SKM-1 (cell line): ENCODE measurements around the gene HTR6.

Source experiments
- DNase-seq: peaks from one replicate; lab custom pipeline; 2025; ENCODE audit not compliant: unreplicated experiment; lab: John Stamatoyannopoulos, UW

The HTR6 gene

DNA sequence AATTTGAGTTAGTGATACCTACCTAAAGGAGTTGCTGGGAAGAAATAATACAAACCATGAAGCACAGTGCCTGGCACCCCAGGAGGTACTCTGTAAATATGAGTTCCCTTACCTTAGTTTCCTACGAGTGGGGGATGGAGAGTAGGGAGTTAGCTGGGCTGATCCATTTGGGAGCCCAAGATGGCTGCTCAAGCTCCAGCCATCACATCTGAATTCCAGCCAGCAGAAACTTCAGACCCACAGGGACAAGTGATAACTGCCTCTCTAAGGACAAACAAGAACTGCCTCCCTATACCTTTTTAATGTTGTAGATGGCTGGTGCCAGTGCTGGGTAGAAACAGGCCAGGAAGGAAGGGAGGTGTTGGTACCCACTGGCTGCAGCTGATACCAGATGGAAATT lies 22.7 kb downstream of the HTR6 start:
- no peak for DNase-seq

DNA sequence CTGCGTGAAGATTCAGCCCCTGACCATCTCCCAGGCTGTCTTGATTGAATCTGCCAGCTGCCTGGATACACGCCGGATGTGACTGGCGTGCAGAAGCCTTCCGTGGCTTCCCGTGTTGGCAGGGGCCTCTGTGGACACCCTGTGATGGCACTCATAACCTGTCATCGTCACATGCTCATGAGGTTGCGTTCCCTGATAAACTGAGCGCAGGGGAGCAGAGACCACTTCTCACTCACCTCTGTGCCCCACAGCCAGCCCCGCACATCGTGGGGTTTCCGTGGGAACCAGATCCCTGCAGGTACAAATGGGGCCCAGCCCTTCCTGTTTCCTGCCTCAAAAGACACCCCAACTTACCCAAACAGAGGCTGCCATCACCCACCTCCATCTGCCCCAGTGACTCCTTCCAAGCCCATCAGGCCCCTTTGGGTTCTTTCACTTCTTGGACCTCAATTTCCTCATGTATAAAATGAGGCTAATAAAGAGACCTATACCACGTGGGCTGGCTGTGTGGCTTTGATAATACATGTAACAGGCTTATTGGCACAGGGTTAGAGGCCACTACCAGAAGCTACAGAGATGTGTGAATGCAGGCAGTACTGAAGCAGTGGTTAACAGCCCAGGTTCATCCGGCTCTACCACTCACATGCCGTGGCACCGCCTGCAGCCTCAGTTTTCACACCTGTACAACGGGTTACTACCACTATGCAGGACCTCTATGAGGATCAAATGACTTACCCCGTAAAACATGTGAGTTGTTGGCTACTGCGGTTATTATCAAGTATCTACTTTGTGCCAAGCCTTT lies 23.6 kb downstream of the HTR6 start:
- no peak for DNase-seq

DNA sequence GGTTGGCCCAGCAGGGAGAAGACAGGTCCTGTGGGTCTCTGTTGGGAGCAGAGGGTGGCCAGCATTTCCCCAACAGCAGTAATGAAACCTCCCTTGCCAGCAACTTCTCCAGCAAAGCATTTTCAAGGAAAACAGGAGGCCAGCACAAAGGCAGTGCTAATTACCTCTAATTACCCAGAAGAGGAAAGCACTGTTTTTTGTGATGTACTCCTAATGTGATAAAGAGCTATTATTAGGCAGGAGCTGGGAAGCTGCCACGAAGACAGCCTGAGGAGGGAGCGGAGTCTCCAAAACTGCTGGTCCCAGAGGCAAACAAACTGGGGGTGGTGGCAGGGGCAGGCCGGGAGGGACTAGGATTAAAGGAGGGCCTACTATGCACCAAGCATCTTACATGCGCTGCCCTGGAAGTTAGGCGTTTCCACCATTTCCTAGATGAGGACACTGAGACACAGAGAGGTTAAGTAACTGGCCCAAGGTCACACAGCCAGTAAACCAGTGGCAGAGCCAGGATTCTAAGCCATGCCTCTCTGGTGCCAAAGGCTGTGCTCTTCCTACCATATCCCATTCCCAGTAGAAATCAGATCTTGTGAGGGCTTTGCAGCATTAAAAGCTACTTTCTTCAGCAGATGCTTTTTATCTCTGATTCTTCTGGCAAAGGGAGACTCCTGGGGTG lies 24.5 kb downstream of the HTR6 start:
- no peak for DNase-seq

DNA sequence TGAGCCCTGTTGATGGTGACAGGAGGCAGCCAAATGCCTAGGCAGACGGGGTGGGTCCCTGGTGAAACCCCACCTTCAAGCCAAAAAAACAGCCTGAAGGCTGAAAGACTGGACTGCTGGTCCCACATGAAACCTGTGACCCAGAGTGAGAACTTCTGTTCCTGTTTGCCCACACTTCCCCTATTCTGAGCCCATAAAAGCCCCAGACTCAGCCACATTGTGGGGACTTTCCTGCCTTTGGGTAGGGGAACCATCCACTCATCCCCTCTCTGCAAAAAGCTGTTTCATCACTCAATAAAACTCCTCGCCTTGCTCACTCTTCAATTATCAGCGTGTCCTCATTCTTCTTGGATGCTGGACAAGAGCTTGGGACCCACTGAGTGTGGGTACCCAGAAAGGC lies 25.2 kb downstream of the HTR6 start:
- DNase-seq, result no peak

DNA sequence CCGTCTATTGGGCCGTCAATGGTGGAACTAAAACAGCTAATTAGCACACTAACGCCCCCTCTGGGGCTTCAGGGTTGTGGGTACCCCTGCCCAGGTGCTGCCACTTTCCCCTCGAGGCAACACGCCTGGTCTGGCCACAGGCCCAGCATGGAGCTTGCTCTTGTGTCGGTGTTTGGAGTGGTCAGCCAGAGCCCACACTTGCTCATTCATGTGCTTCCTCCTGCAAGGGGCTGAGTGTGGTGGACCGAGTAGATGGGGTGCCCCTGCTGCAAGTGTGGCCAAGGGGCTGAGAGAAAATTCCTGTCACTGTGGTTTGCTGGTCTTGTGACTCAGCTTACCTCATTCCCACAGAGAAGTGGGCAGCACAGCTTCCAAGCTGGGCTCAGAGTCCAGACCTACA lies 25.7 kb downstream of the HTR6 start:
- DNase-seq, result no peak

DNA sequence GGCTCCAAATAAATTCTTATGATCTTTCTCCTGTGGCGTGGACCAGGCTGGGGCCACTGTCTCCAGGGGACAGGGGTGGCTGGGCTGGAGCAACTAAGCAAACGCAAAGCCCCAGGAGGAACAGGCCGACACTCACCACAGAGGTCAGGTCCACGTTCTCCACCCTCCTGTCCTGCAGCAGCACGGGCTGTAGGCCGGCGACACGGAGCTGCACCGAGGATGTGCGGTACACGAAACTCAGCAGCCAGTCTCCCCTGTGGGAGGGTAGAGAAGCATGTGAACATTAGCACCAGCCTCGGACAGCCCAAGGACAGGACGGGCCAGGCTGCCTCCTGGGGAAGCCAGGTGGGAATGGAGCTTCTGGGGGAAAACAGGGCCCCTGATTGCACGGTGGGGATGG lies 29.6 kb downstream of the HTR6 start:
- no peak for DNase-seq

DNA sequence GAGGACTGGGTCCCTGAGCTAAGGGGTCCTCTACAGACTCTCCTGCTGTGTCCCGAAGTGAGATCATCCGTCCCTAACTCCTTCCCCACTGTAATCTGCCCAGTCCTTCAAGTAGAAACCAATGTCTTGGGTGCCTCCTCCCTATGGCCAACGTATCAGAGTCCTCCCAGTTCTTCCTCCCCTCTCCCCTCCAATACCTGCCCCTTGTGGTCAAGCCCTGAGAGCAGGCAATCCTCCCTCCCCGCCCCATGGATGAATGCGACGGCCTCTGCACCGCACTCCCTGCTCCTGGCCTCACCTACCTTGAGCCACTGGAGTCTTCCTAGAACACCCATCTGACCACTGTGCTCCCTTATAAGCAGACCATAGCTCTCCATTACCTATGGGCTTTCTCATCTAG lies 31.1 kb downstream of the HTR6 start:
- no peak for DNase-seq

DNA sequence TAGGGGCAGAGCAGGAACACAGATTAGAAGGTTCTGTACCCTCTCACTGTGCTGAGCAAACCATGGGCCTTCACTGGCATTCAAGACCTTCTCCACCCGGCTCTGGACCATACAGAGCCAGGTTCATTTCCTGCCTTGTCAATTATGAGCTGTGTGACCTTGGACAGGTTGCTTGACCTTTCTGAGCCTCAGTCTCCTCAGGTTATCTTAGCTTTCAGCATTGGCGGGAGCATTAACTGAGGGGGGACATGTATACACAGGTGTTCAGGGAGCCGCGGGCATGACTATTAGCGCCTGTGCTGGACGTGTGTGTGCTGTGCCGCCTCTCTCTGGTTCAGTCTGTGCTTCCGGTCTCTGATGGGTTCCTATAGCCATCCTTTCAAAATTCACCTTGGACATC lies 32.1 kb downstream of the HTR6 start:
- DNase-seq, result no peak

DNA sequence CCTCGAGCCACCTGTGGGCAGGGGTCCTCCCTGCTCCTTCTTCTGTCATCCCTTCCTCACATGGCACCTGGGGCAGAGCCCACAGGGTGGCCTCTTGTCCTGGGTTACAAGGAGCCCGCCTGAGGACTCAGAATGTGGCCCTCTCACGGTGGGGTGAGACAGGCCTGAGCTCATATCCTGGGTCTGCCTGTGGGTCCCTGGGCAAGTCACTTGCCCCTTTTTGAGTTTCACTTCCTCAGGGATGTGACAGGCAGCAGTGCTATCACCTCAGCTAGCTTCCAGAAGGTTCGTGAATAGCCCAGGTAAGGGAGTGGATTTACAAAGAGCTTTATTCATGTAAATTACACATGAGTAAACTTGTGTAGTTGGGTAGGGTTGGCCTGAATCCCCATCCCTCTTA lies 33.5 kb downstream of the HTR6 start:
- no peak for DNase-seq

DNA sequence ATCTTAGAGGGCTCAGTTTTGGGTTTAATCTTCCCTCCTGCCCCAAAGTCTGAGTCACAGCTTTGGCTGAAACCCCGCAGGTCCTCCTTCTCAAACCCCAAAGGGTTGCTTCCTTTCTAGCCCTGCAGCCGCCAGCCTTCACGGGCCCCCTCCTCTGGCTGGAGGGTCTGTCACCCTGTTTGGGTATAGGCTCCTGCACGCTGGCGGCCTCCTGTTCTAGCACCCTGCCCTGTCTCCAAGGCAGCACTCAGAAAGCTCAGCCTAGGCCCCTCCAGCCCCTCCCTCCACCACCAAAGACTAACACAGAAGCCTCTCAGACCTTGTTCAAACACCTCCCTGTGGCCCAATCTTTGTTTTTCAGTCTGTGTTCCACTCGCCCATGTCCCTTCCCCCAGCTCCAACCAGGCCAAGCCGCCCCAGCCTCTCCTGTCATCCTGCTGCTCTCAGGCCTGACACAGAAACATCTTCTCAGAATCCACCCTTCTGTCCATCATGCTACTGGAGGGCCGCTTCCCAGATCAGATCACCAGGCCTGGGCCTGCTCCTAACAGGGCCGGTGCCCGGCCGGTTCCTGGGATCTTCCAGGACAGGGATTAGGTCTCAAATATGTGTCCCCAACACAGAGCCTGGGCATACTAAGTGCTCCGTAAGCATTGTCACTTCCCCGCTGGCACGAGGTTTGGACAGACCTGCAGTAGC lies 35.6 kb downstream of the HTR6 start:
- DNase-seq, result no peak

DNA sequence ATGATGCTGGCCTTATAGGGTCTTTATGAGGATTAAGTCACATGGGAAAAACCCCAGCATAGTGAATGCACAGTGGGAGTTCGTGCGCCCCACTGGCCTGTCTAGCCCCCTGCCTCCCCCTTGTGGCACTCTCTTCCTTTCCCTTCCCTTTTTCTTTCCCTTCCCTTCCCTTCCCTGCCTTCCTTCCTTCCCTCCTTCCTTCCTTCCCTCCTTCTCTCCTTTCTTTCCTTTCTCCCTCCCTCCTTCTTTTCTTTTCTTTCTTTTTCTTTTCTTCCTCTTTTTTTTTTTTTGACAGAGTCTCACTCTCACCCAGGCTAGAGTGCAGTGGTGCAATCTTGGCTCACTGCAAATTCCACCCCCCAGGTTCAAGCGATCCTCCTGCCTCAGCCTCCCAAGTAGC lies 38.6 kb downstream of the HTR6 start:
- DNase-seq, result no peak

DNA sequence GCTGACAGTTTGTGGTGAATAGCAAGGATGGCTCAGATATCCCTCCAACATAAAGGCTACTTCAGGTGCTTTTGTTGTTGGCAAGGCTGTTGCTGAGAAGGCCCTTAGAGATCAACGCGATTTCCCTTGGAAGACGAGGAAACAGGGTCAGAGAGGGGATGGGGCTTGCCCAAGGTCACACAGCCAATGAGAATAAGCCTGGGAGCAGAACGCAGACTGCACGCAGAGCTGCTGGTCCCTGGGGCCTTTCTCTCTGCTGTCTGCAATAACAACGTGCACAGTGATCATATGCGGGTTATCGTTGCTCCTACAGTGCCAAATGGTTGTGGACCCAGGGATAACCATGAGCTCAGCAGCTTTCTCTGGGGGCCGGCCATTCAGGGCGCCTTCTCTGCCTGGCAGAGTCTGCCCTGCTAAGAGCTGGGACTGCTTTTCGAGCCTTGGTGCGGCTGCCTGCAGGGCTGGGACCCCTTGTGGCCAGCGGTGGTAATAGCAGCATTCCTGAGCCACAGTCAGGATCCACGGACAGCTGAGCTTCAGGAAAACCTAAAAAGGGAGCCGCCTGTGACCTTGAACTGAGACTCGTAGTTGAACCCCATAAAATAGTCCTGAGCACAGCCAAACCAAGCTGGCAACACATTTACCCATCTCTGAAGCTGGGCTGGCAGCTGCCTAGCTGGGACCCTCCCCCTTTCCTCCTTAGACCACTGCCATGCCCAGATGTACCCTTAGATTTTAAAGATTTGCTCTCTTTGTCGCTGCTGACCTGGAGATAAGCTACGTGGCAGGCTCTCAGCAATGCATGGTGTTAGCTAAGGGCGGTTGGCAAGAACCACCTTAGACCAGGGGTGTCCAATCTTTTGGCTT lies 39.8 kb downstream of the HTR6 start:
- peak; percentile 49 for DNase-seq

DNA sequence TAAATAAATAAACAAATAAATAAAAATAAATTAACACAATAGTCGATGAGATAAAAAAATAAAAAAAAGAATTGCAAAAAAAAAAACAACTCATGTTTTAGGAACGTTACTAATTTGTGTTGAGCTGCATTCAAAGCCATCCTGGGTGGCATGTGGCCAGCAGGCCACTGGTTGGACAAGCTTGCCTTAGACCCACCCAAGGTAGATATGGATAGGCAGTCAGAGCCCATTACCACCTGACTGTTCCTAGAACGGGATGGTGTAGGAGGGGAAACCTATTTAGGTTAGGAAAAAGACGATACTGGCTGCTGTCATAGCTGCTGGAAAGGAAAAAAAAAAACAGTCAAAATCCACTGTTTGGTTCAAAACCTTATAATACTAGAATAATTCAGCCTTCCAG lies 40.8 kb downstream of the HTR6 start:
- DNase-seq, result no peak

DNA sequence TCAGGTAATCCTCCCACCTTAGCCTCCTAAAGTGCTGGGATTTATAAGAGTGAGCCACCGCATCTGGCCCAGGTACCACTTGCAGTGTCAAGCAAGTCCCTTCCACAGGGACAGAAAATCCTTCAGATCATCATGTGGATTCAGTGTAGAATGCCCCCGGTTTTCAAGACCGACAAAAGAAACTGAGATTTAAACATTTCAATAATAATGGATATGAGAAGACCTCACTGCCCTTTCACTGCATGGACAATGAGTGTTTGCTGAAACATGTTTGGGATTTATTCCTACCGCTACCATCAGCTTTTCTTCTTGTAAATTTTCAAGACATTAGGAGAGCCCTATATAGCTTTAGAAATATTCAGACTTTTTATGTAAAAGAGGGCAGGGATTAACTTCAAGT lies 41.5 kb downstream of the HTR6 start:
- no peak for DNase-seq

DNA sequence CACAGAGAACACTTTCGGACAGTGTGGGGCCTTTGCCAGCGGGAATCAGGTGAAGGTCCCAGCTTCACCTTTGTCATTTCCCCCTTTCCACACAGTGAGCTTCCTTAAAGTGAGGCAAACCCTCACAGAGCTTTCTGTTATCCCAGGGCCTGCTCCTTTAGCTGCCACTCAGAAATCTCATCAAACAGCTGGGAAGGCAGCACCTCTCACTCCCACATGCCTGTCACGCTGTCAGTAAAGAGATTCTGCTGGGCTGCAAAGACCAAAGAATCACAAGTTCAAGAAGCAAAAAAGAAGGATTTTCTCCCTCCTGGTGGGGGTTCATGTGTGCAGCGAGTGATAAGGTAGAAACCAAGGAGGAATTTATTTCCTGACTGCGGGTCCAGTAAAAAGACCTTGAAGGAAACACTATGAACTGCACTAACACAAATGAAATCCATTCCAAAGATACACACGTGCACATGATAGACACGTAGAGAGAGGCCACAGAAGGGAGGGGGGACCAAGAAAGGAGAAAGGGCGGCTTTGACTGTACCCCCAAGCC lies 44.0 kb downstream of the HTR6 start:
- no peak for DNase-seq

DNA sequence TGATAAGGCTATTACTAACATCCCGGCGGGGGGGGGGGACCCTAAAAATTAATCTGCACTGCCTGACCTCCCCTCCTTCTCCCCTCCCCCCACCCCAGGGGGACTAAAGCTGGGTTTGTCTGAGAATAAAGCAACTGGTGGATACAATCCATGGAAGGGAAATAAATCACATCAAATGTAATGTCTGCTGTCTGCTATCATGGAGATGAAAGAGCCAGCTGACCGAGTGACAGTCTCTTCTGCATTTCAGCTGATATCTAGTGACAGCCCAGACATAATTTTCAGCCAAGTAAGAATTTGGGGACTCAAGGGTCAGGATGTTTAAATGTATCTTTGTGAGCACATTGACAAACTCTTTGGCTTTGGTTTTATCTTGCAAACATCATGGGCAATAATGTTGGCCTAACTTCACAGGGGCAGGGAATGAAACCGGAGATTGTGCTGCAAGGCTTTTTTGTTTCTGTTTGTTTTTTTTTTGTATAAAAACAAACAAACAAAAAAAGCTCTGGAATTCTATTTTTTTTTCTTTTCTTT lies 44.7 kb downstream of the HTR6 start:
- DNase-seq, result no peak

DNA sequence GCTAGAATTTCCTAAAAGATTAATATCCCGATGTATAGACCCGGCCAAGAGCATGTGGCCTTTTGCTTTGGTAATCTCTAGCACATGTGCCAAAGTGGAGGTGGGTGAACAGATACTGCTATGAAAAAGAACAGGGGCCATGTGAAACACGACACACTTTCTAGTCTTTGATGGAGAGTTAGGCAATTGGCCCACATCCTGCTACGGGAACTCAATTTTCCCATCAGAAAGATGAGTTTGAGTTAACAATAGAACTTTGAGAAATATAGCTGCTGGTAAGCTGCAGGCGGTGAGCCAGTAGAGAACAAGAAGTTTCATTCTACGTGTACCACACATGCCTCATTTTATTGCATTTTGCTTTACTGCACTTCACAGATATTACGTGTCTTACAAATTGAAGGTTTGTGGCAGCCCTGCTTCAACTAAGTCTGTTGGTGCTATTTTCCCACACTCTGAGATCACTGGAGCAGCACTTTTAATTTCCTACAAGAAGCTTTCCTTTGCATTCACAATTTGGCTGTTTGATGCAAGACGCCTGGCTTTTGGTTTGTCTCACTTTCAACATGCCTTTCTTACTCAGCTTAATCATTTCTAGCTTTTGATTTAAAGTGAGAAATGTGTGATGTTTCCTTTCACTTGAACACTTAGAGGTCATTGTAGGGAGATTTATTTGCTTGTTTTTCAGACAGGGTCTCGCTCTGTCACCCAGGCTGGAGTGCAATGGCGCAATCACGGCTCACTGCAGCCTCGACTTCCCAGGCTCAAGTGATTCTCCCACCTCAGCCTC lies 46.3 kb downstream of the HTR6 start:
- no peak for DNase-seq

DNA sequence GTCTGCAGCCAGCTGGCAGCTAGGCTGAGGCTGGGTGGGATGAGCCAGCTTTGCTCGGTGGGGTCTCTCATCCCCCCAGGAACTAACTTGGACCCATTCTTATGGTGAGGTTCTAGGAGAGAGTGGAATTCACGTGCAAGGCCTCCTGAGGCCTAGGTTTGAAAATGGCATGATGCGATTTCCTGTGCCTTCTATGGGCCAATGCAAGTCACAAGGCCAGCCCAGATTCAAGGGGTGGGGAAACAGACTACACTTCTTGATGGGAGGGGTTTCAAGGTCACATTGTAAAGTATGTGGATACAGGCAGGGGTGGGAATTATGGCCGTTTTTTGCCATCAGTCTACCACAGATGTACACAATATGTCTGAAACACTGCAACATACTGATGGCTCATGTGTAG lies 48.3 kb downstream of the HTR6 start:
- no peak for DNase-seq

DNA sequence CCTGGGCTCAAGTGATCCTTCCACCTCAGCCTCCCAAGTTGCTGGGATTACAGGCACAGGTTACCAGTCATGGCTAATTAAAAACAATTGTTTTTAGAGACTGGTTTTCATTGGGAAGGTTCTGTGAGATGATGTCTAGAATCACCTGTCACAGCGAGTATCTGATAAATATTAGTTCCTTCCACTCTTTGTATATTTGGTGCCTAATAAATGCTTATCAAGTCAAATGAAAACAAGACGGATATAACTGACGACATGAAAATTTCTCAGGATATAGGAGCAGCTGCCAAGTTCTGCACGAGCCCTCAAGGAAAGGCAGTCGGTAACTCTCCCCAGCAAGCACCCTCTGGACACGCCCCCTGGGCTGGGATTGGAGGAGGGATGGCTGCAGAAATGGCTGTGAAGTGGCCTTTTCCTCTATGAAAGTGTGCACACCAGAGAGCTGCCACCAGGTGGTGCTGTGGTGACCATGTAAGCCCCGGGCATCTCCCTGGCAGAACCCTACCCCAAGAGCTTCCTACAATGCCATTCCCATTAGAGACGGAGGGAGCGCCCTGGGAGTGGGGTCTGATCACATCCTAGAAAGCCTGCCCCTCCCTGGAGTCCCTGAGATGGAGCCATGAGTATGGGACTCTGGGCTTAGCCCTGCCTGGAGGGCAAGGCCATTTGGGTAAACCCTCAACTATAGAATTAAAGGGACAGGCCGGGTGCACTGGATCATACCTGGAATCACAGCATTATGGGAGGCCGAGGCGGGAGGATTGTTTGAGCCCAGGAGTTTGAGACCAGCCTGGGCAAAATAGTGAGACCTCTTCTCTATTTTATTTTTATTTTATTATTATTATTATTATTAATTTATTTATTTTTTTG lies 50.9 kb downstream of the HTR6 start:
- peak; percentile 81 for DNase-seq
